GM13976 (cell line): ENCODE results near the gene GPC6.
A peak's percentile ranks its signal among the peaks of the same experiment; 100 is the strongest.

Source experiments
- DNase-seq: peaks from one replicate; pipeline ENCODE4 v3.0.0; 2012; ENCODE audit warnings: low spot score
- in situ Hi-C: fragments of 300-500 bp; cut with MboI; formaldehyde crosslinking; loops from one replicate; pipeline ENCODE4 v1.12.0; 2022; ENCODE audit warnings: low sequenced_read_pairs, mixed read lengths, inconsistent platforms; ENCODE audit not compliant: unreplicated experiment
- TF ChIP-seq, protein P1 (sequence below): IDR thresholded peaks from 2 replicates; pipeline ENCODE4 v1.5.1; 2012; ENCODE audit warnings: borderline replicate concordance, mild to moderate bottlenecking; ENCODE audit not compliant: insufficient read depth; ENCODE audit errors: extremely low read depth, missing control alignments, control extremely low read depth

Gene GPC6

DNA sequence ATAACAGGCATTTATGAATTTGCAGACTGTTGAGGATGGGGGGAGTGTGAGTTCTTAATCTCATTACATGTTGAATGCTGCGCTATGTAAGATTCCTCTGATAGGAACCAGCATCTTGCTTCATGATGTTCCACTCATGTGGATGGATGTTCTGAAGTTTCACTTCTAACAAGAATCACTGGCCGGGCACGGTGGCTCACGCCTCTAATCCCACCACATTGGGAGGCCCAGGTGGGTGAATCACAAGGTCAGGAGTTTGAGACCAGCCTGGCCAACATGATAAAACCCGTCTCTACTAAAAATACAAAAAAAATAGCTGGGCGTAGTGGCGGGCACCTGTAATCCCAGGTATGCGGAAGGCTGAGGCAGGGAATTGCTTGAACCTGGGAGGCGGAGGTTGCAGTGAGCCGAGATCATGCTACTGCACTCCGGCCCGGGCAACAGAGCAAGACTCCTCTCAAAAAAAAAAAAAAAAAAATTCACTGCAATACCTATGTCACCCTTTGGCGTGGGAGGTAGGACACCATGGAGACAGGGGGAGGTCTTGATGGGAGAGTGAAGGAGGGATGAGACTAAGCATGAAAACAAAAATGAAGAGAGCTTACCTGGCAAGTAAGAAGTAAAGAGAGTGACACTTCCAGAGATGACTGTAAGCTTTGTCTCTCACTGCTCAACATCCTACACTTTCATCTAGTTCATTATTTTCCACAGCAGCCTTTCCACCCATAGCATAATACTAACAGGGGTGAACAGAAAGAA, 1119.8 kb downstream of the GPC6 start:
- in situ Hi-C loops, result no loop called here
- TF ChIP-seq, protein P1, sequence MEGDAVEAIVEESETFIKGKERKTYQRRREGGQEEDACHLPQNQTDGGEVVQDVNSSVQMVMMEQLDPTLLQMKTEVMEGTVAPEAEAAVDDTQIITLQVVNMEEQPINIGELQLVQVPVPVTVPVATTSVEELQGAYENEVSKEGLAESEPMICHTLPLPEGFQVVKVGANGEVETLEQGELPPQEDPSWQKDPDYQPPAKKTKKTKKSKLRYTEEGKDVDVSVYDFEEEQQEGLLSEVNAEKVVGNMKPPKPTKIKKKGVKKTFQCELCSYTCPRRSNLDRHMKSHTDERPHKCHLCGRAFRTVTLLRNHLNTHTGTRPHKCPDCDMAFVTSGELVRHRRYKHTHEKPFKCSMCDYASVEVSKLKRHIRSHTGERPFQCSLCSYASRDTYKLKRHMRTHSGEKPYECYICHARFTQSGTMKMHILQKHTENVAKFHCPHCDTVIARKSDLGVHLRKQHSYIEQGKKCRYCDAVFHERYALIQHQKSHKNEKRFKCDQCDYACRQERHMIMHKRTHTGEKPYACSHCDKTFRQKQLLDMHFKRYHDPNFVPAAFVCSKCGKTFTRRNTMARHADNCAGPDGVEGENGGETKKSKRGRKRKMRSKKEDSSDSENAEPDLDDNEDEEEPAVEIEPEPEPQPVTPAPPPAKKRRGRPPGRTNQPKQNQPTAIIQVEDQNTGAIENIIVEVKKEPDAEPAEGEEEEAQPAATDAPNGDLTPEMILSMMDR, result no peak
- no peak for DNase-seq

DNA sequence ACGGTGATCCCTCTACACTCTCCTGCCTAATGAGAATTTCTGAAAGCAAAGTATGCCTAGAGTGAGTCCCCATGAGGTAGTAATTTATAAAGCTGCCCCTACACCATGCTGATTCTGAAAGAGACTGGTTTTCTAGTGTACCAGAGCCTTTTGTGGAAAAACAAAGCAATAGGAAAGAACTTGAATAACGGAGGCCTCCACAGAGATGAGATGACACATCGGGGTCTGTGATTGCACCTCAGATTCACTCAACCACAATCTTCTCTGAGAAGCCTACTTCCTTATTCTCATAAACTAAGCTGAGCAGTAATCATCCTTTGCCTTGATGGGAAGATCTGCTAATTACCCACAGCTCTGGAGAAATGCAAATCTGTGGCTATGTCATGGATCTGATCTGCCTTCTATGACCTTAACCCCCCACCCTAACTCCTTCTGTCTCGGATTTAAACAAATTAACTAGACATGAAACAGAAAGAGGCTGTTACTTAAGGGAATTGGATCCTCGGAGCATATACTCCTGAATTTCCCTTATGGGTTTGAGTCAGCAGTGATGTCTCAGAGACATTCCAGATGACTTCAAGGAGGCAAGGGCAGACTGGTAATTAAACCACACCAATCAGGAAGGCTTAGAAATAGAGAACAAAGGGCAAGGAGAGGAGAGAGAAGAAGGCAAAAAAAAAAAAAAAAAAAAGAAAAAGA, 1124.8 kb downstream of the GPC6 start:
- TF ChIP-seq, protein P1, result no peak
- in situ Hi-C loops, result no loop called here
- peak; percentile 11 for DNase-seq

GRCh38 chr13:94352057-94352456, 1125.5 kb downstream of the GPC6 start:
- DNase-seq, result no peak
- TF ChIP-seq, protein P1, result no peak
- in situ Hi-C loops, result no loop called here

DNA sequence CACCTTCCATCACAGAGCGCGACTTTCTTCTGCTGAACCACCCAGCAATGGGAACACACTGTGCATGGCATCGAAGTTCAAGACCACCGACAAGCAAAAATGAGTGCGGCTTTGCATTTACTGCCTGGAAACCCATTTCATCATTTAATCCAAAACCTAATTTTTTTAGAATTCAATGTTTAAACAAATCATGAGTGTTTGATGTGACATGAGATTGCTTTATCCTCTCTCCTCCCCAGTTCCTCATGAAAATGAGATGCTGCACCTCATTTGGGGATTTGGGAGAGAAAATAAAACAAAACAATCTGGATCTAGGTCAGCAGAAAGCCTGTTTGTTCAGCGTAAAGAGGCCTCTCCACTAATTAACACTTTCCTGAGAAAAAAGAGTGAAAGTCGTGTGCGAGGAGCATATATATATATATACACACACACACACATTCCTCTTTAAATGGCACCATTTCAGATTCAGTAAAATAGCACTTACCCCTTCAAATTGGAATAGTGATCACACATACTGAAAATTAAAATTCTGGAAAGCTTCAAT, 1126.6 kb downstream of the GPC6 start:
- DNase-seq, result no peak
- in situ Hi-C loops, result no loop called here
- TF ChIP-seq, protein P1, result no peak

GRCh38 chr13:94359875-94360274, 1133.3 kb downstream of the GPC6 start:
- TF ChIP-seq, protein P1, result no peak
- no peak for DNase-seq
- in situ Hi-C loops, result no loop called here

DNA sequence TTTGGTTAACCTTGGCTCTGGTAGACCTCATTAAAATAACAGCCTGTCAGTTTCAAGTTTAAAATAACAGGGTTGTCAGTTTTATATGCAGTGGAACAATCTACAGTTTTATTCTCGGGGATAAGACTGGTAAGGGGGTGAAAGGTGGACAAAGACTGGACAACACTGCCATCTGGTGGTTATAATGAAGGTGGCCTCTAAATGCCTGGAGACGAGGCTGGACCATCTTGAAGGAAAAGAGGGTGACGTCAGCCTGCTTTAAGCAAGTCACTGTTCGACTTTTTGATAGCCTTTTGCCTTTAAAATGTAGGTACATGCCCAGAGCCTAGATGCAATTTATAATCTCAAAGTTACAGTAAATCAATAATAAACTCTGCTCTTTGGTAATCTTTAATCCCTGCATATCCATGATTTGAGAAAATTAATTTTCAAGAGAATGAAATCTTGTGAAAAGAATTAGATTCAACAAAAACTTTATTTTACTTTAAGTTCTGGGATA, 1135.9 kb downstream of the GPC6 start:
- TF ChIP-seq, protein P1, result peak; percentile 75
- in situ Hi-C loops, result no loop called here

More for the DNA sequence above, 1135.9 kb downstream of the GPC6 start:
- peak; percentile 62 for DNase-seq
